Globus pallidus (tissue), 1 donor: Measurements from ENCODE around the gene RAB8B.
A peak's percentile ranks its signal among the peaks of the same experiment; 100 is the strongest.
"Not testable (repeated sequence)": the region's sequence is repeated elsewhere in the genome, so short reads cannot be mapped to it uniquely, and the experiment has no call there.

Source experiments
- DNase-seq: peaks from one replicate; pipeline ENCODE4 v3.0.0-alpha.2; 2015; ENCODE audit warnings: low spot score

Gene RAB8B

GRCh38 chr15:63208824-63209223 is 19.4 kb downstream of the RAB8B start:
- DNase-seq = not testable (repeated sequence)

GRCh38 chr15:63210151-63211091 is 21.0 kb downstream of the RAB8B start:
- DNase-seq = peak; percentile 87

GRCh38 chr15:63211092-63211490 is 21.7 kb downstream of the RAB8B start:
- no peak for DNase-seq

- DNase-seq = no peak
These were observed 22.1 kb downstream of the RAB8B start for GRCh38 chr15:63211549-63211948.

- no peak for DNase-seq
These were observed 22.9 kb downstream of the RAB8B start for GRCh38 chr15:63212050-63213004.

- no peak for DNase-seq
These were observed 28.8 kb downstream of the RAB8B start for GRCh38 chr15:63218100-63218808.

GRCh38 chr15:63219196-63219710 is 29.8 kb downstream of the RAB8B start:
- DNase-seq = no peak

- no peak for DNase-seq
These were observed 31.9 kb downstream of the RAB8B start for GRCh38 chr15:63221346-63221745.

GRCh38 chr15:63223463-63223862 is 34.1 kb downstream of the RAB8B start:
- no peak for DNase-seq

- no peak for DNase-seq
These were observed 36.0 kb downstream of the RAB8B start for GRCh38 chr15:63225381-63225780.

- no peak for DNase-seq
These were observed 36.9 kb downstream of the RAB8B start for GRCh38 chr15:63226155-63226883.

GRCh38 chr15:63226966-63227401 is 37.6 kb downstream of the RAB8B start:
- no peak for DNase-seq

GRCh38 chr15:63227689-63228088 is 38.3 kb downstream of the RAB8B start:
- no peak for DNase-seq

- no peak for DNase-seq
These were observed 41.8 kb downstream of the RAB8B start for GRCh38 chr15:63231206-63231605.

- DNase-seq = no peak
These were observed 42.3 kb downstream of the RAB8B start for GRCh38 chr15:63231706-63232105.

GRCh38 chr15:63232405-63232804 is 43.0 kb downstream of the RAB8B start:
- no peak for DNase-seq

GRCh38 chr15:63232943-63233342 is 43.5 kb downstream of the RAB8B start:
- DNase-seq = no peak

GRCh38 chr15:63233667-63234423 is 44.4 kb downstream of the RAB8B start:
- DNase-seq = no peak

- DNase-seq = peak; percentile 42
These were observed 45.1 kb downstream of the RAB8B start for GRCh38 chr15:63234451-63234870.

- no peak for DNase-seq
These were observed 46.9 kb downstream of the RAB8B start for GRCh38 chr15:63236272-63236671.
